HG03571 (cell line): ENCODE results near the gene DLG4.

Source experiments
- ATAC-seq: cut with Tn5 transposase; IDR thresholded peaks from one replicate; pipeline ENCODE4 v1.9.1; 2021; ENCODE audit not compliant: unreplicated experiment

The DLG4 gene

GRCh38 chr17:7219812-7220592 is at the start of gene DLG4, which contains the start of gene ACADVL:
TSS of gene DLG4 (minus strand) at chr17:7219836.
TSS of gene ACADVL (plus strand) at chr17:7219938. CDS start at chr17:7219985, 47 bp downstream.
- peak; percentile 44 for ATAC-seq

GRCh38 chr17:7266784-7267183 is 47.1 kb upstream of the DLG4 start:
- ATAC-seq = no peak

- no peak for ATAC-seq
Measured at GRCh38 chr17:7263801-7264078, 44.1 kb upstream of the DLG4 start.

- no peak for ATAC-seq
Measured at GRCh38 chr17:7262935-7263800, 43.5 kb upstream of the DLG4 start.

GRCh38 chr17:7262192-7262934 is 42.7 kb upstream of the DLG4 start, which contains the start of gene CLDN7:
TSS of gene CLDN7 (minus strand) at chr17:7262478. CDS start at chr17:7262043, 435 bp downstream.
- no peak for ATAC-seq

GRCh38 chr17:7261379-7262191 is 41.9 kb upstream of the DLG4 start:
- ATAC-seq = no peak

- ATAC-seq = no peak
Measured at GRCh38 chr17:7260651-7261378, 41.2 kb upstream of the DLG4 start.

- ATAC-seq = no peak
Measured at GRCh38 chr17:7260151-7260550, 40.5 kb upstream of the DLG4 start.

GRCh38 chr17:7259555-7259889 is 39.9 kb upstream of the DLG4 start:
- no peak for ATAC-seq

GRCh38 chr17:7258731-7259554 is 39.3 kb upstream of the DLG4 start:
- no peak for ATAC-seq

GRCh38 chr17:7256766-7257456 is 37.3 kb upstream of the DLG4 start:
- ATAC-seq = no peak

GRCh38 chr17:7254511-7254910 is 34.9 kb upstream of the DLG4 start:
- ATAC-seq = no peak

GRCh38 chr17:7253082-7253481 is 33.4 kb upstream of the DLG4 start:
- ATAC-seq = no peak

- peak; percentile 45 for ATAC-seq
Measured at GRCh38 chr17:7252176-7253043, 32.8 kb upstream of the DLG4 start, which contains the start of gene ELP5. TSS of gene ELP5 (plus strand) at chr17:7252215. CDS start at chr17:7252551, 336 bp downstream.

GRCh38 chr17:7251661-7252175 is 32.1 kb upstream of the DLG4 start, which contains the start of gene CTDNEP1:
TSS of gene CTDNEP1 (minus strand) at chr17:7251734. CDS start at chr17:7251296, 438 bp downstream.
- ATAC-seq = peak; percentile 68

- ATAC-seq = no peak
Measured at GRCh38 chr17:7250695-7251627, 31.3 kb upstream of the DLG4 start.
